ENCODE results near the gene PPME1.

Gene PPME1

DNA sequence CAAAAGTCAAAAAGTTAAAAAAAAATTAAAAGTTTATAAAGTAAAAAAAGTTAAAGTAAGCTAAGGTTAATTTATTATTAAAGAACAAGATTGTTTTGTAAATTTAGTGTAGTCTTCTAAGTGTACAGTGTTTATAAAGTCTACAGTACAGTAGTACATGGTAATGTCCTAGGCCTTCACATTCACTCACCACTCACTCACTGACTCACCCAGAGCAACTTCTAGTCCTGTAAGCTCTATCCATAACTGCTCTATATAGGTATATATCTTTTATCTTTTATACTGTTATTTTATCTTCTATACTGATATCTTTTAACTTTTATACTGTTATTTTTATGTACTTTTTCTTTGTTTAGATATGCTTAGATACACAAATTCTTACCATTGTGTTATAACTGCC lies 11.4 kb upstream of the PPME1 start:
- DNase-seq (ENCODE audit: low read depth in 2 of 2) = no peak

DNA sequence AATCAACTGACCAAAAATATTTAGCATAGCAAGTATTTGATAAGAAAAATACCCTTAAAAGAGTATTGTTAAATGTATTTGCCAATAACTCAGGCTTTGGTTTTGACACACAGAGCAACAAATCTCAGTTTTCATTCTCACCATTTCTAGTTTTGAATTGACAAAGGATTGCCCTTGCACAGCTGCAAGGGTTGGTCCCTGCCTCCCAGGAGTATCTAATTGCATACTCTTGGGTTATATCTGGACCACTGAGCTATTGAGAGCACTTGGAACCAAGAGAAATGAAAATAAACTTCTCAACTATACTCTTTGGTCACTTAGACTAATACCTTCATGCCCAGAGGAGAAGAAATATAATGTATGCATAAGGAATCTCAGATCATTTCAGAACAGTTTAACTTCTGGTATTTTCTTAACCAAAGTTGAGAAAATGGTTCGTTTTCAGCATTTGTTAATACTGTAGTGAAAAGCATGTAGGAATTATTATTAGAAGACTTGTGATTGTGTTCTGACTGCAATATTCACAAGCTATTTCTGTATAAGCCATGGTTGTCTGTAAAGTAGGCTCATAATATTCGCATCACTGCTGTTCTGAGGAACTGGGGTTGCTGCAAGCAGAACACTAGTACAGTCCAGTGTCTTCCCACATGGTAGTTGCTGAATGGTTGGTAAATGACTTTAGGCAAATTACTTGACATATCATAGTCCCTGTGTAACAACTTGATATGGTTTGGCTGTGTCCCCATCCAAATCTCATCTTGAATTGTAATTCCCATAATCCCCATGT lies 8.2 kb upstream of the PPME1 start:
- DNase-seq (ENCODE audit: low read depth in 2 of 2) = no peak

DNA sequence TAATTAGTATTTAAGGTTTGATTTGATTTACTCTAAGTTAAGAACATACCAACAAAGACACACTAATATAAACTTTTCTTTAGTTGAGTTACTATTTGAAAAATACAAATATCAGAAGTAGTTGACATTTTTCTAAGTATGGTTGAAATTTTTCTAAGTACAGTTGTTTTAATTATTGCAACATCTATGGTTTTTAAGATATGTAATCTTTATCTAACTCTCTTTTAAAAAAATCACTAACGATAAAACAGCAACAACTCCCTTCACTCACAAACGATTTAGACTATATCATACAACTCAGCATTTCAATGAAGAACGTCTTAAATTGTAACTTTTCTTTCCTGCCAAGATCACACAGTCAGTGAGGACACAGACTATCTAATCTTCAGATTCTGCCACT lies 2.3 kb upstream of the PPME1 start:
- DNase-seq (ENCODE audit: low read depth in 2 of 2) = no peak

DNA sequence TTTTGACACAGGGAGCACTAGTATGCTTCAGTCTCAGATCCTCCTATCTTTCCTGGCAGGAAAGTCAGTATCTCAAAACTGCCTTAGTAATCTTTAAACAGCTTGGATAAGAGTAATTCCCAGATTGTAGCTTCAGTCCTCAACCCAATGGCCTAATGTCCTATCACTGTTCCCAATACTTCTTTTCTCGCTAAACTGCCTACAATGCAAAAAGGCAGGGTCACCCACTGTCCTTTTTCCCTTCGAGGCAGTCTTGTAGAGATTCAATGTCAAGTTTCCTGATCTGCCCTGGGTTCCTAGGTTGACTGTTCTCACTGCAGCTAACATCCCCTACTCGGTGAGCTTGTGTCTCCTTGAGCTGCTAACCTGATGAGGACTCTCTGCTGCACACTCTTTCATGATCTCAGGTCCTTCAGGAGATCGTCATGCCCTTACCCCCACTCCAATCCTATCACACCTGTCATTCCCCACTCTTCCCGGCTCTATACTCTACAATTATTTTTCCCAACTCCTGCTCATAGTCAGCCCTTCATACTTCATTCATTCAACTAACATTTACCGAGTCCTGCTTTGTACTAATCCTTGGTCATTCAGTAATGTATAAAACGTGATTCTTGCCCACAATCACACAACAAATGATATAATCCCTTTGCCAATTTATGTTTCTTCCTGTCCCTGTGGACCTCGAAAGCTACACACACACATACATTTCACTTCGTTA lies 1.2 kb upstream of the PPME1 start:
- no peak for DNase-seq (ENCODE audit: low read depth in 2 of 2)

DNA sequence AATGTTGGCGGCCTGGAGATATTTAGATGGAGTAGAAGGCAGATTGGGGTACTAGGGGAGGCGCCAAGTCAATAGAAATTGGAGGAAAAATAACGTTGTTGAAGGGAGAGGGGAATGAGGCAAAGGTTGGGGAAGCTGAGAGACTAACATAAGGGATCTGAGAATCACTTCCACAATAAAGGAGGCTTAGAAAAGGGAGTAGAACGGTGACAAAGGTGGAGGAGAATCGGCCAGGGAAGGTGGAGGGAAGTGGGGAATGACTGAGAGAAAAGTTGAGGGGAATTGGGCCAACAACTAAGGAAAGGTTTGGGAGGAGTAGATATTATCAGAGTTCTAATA lies 510 bp downstream of the PPME1 start:
- DNase-seq (ENCODE audit: low read depth in 2 of 2) = no peak

GRCh38 chr11:74171997-74172396 lies 908 bp downstream of the PPME1 start:
- no peak for DNase-seq (ENCODE audit: low read depth in 2 of 2)

DNA sequence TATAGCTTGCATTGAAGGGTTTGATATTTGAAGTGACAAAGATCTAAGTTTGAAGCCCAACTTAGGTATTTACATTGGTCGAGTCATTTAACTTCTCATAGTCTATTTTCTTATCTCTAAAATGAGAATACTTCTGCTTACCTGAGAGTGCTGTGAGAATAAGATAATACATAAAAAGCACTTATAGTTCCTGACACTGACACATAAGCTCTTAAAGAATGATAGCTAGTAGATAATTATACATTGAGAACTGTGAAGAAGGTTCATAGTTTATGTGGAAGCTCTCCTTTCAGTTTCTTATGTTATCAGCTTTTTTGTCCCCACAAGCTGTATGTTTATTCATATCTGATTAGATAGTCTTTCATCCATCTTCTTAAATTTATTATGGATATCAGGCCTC lies 4.8 kb downstream of the PPME1 start:
- no peak for DNase-seq (ENCODE audit: low read depth in 2 of 2)

GRCh38 chr11:74179234-74180052 lies 8.4 kb downstream of the PPME1 start:
- no peak for DNase-seq (ENCODE audit: low read depth in 2 of 2)

- DNase-seq (ENCODE audit: low read depth in 2 of 2) = no peak
Measured at GRCh38 chr11:74182635-74183034, 11.5 kb downstream of the PPME1 start.

GRCh38 chr11:74185285-74185684 lies 14.2 kb downstream of the PPME1 start:
- no peak for DNase-seq (ENCODE audit: low read depth in 2 of 2)

DNA sequence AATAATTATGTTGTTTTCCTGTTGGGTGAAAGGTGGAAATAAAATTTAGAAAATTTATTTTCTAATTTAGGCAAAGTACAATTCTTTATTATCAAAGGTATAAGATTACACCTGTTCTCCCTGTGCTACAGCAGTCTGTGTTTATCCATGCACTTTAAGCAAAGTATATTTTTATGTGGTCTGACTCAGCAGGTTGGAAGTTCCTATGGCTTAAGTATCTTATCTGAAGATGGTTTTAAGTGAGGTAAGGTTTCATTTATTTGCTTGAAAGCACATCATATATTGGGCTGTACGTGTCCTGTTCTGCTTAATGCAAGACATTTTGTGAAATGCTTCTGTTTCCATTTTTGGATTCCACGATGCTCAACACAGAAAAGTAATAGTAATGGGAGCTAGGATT lies 14.6 kb downstream of the PPME1 start:
- DNase-seq (ENCODE audit: low read depth in 2 of 2) = no peak

DNA sequence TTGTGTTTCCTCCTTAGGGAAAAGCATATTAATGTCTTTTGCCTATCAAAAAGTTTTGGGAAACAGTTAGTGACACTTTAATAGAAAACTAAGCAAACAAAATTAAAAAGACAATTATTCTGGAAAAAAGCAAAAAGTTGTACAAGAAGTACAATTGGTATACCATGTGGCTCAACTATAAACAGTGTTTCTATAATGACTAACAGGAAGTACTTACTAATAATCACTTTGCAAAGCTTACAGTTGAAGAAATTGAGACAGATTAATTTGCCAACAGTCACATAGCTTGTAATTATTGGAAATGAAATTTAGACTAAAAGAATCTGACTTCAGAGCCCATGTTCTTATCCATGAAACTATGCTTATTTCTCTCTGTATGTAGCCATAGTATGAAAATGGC lies 24.7 kb downstream of the PPME1 start:
- no peak for DNase-seq (ENCODE audit: low read depth in 2 of 2)

DNA sequence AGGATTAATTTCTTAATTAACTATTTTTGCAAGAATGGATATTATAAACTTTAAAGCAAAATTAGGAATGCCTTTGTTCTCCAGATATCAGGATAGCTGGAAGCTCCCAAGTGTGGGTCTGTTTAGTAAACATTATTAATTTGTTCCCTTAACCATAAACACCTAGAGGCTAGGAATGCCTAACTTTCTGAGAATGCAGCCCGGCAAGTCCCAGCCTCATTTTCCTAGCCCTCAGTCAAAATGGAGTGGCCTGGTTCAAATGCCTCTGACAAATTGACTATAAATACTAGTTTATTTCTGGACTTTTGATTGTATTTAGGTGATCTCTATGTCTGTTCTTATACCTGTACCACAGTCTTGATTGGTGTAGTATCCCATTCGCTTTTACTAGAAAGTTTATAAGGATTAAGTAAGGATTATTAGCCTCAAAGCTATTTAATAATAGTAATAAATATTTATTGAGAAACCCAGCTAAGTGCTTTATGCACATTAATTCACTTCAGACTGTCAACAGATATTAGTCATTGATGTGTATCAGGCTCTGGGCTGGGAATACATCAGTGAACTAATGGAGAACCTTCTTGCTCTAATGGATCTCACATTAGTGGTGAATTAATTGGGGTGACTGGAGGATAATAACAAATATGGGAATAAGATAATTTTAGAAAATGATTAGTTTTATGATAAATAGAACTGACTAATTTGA lies 25.8 kb downstream of the PPME1 start:
- no peak for DNase-seq (ENCODE audit: low read depth in 2 of 2)

DNA sequence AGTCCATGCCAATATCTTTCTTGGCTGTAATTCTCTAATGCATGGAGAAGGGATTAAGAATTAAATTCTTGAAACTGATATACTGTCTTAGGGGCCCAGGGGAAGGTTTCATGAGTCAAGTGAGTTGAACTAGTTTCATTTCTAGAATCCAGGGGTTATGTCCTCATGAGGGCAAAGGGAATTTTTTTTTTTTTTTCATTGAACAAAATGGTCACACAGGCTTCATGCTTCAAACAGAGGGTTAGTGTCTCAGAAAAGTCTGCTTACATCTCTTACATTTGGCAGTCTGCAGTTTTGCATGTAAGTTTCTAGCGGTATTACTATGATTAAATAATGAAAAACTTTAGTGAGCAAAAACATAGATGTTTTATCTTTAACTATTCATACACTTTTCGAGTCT lies 32.9 kb downstream of the PPME1 start:
- DNase-seq (ENCODE audit: low read depth in 2 of 2) = no peak

DNA sequence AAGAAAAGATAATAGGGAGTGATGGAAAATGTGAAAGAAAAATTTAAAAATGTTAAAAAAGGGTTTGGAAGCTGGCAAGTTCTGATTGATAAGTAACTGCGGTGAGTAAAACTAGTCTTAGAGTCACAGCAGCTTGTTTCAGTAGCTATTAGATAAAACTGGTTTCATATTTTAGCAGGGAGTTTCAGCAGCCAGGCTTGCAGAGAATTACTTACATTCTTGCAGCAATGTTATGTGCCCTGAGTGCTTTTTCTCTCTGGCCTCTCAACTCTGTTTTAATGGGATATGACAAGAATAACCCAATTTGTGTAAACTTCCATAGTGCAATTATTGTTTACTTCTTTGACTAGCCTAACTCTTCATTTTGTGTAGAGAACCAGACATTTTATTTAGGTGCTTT lies 33.6 kb downstream of the PPME1 start:
- DNase-seq (ENCODE audit: low read depth in 2 of 2) = no peak

DNA sequence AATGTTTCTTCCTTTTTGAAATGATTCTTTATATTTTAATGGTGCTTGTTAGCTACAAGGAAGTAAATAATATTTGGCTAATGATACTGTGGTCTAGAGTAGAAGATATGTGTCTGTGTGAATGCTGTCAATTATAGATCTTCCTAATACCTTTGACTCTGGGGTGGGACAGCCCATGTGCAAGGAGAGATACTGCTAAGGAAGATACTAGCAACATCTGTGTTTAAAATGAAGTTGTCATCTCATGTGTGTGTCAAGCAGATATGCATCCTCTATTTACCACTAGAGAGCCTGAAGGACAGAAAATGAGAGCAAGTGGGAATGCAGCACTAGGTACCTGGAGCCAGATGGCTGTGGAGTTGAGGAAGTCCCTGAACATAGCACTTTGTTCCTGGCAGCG lies 34.1 kb downstream of the PPME1 start:
- no peak for DNase-seq (ENCODE audit: low read depth in 2 of 2)

DNA sequence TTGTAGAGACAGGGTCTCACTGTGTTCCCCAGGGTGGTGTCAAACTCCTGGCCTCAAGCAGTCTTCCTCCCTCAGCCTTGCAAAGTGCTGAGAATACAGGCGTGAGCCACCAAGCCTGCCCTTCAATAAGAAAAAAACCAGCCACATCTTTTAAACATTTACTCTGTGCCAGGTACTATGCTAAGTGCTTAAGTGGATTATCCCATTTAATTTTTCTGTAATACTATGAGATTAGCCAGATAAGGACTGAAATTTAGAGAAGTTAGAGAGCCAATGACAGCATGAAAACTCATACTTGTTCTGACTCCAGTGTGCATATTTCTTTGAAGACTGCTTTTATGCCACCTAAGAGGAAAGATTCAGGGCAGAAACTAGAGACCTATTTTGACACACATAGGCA lies 35.7 kb downstream of the PPME1 start:
- DNase-seq (ENCODE audit: low read depth in 2 of 2) = no peak

DNA sequence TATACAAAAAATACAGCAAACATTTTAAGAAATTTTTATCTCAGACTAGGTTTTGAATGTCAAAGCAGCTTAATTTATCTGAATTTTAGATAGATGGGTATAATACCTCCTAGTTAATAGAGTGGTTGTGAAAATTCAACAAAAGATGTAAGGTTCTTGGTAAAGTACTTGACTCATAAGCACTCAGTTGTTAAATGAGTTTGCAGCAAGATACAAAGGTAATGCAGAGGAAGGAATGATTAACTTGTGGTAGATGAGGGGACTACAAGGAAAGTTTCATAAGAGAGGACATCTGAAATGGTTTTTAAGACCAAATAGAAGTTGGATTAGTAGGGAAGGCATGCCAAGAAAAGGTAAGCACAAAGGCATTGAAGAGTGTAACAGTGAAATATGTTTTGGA lies 37.4 kb downstream of the PPME1 start:
- no peak for DNase-seq (ENCODE audit: low read depth in 2 of 2)

- DNase-seq (ENCODE audit: low read depth in 2 of 2) = no peak
Measured at GRCh38 chr11:74212533-74212932, 41.4 kb downstream of the PPME1 start.

- no peak for DNase-seq (ENCODE audit: low read depth in 2 of 2)
Measured at GRCh38 chr11:74220376-74220775, 49.3 kb downstream of the PPME1 start.

DNA sequence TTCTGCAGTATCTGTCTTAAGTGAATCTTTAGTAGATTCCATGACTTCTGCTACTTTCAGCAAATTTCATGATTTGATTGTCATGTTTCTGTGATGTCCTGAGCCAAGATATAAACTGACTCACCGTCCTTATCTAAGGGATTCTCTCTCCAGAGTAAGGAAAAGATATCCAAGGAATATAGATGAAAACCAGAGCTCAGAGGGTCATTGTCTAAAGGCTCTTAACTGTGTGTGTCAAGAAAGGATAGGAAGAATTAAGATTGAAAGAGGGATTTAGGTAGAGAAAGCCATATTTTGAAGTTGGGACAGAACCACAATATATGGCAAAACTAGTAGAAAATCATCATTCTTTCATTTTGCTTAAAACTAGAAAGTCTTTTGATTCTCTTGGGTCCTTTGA lies 50.7 kb downstream of the PPME1 start:
- no peak for DNase-seq (ENCODE audit: low read depth in 2 of 2)

- no peak for DNase-seq (ENCODE audit: low read depth in 2 of 2)
Measured at GRCh38 chr11:74225565-74225964, 54.5 kb downstream of the PPME1 start.
